Endothelial cell of umbilical vein (primary cell): ENCODE results near the gene NXPE1. TPM values are rescaled to one million over a fixed set of nuclear protein-coding genes. Genes with fewer than 3 reads are reported as not detected.

Experiments
- BruUV-seq: library from RNA; stranded (reverse); fragments of 400-500 nt; replicated peaks from 2 replicates; lab custom pipeline; 2021; lab: Mats Ljungman, UMichigan
- CTCF ChIA-PET: fragments of 300-600, 350-600 bp; sonication (Branson Sonifier 250); formaldehyde crosslinking; loops from one replicate; lab custom pipeline; 2021; ENCODE audit warnings: antibody characterized with exemption, inconsistent platforms; lab: Charles Lee
- POLR2A ChIA-PET: fragments of 300-600, 350-600 bp; sonication (Branson Sonifier 250); formaldehyde crosslinking; loops from one replicate; lab custom pipeline; 2021; ENCODE audit warnings: antibody characterized with exemption, inconsistent platforms; lab: Charles Lee
- DNase-seq: peaks from one replicate; pipeline ENCODE4 v3.0.0-alpha.2; 2011; ENCODE audit warnings: low read depth, low spot score
- FAIRE-seq: peaks from 2 replicates; lab custom pipeline; 2011; peaks lifted over from hg19 to GRCh38; lab: Jason Lieb, UNC
- H2AFZ ChIP-seq: 2 replicates; pipeline ENCODE4 v1.6.0; 2012; ENCODE audit warnings: low read depth, low read length, control low read depth, inconsistent platforms
- H3K27ac ChIP-seq: 2 replicates; pipeline ENCODE4 v1.5.1; 2011; ENCODE audit warnings: low read depth, mild to moderate bottlenecking, control low read depth, low read length, moderate library complexity; ENCODE audit not compliant: insufficient read depth
- H3K27me3 ChIP-seq, 2 experiments: 2 replicates each; pipeline versions ENCODE4 v1.6.0 to v1.6.1; 2011; ENCODE audit warnings: low read length in 2 of 2, mixed read lengths in 1 of 2; ENCODE audit not compliant: control insufficient read depth in 2 of 2, insufficient read depth in 2 of 2
- H3K36me3 ChIP-seq, 2 experiments: 2 replicates in 1 of 2; 3 replicates in 1 of 2; pipeline ENCODE4 v1.5.1; 2011; ENCODE audit warnings: low read length in 2 of 2, mild to moderate bottlenecking in 1 of 2, moderate library complexity in 1 of 2; ENCODE audit not compliant: control insufficient read depth in 2 of 2, insufficient read depth in 2 of 2; ENCODE audit errors: extremely low read depth in 1 of 2
- H3K4me1 ChIP-seq: 3 replicates; pipeline ENCODE4 v1.5.1; 2011; ENCODE audit warnings: mild to moderate bottlenecking, low read length; ENCODE audit not compliant: control insufficient read depth, insufficient read depth; ENCODE audit errors: extremely low read depth
- H3K4me2 ChIP-seq: 2 replicates; pipeline ENCODE4 v1.6.1; 2011; ENCODE audit warnings: low read length, control low read depth, mixed read lengths; ENCODE audit not compliant: insufficient read depth
- H3K4me3 ChIP-seq, 3 experiments: fragments of 200-600 bp in 1 of 3; sonication (generic), shearing (Covaris generic) in 1 of 3; replicated peaks in 1 of 3; 2 replicates each; pipeline ENCODE4 v1.5.1; 2011 to 2016; ENCODE audit warnings: control low read depth in 3 of 3, low read length in 3 of 3, mild to moderate bottlenecking in 2 of 3, inconsistent platforms in 1 of 3, low read depth in 1 of 3, moderate library complexity in 1 of 3; ENCODE audit not compliant: insufficient read depth in 1 of 3
- H3K79me2 ChIP-seq: 2 replicates; pipeline ENCODE4 v1.6.0; 2012; ENCODE audit warnings: low read length, inconsistent platforms; ENCODE audit not compliant: control insufficient read depth, insufficient read depth
- H3K9ac ChIP-seq: replicated peaks from 2 replicates; pipeline ENCODE3; 2011; ENCODE audit warnings: low read length, control low read depth; ENCODE audit not compliant: insufficient read depth; ENCODE audit errors: extremely low read depth
- H3K9me1 ChIP-seq: replicated peaks from 3 replicates; pipeline ENCODE4 v1.6.0; 2011; ENCODE audit warnings: mild to moderate bottlenecking, low read length; ENCODE audit not compliant: control insufficient read depth, insufficient read depth; ENCODE audit errors: extremely low read depth
- H3K9me3 ChIP-seq: replicated peaks from 2 replicates; pipeline ENCODE4 v1.5.1; 2012; ENCODE audit warnings: low read length, inconsistent platforms; ENCODE audit not compliant: control insufficient read depth, insufficient read depth
- H4K20me1 ChIP-seq: replicated peaks from 2 replicates; pipeline ENCODE3; 2011; ENCODE audit warnings: mild to moderate bottlenecking, low read length; ENCODE audit not compliant: control insufficient read depth, insufficient read depth; ENCODE audit errors: extremely low read depth
- EZH2 ChIP-seq: IDR thresholded peaks from 2 replicates; pipeline ENCODE4 v1.6.1; 2012; ENCODE audit warnings: borderline replicate concordance, low read depth, mild to moderate bottlenecking, moderate library complexity, low read length, inconsistent platforms; ENCODE audit not compliant: severe bottlenecking
- GATA2 ChIP-seq: IDR thresholded peaks from 2 replicates; pipeline ENCODE4 v1.7.0; 2011; ENCODE audit warnings: low read depth, mild to moderate bottlenecking, moderate library complexity, mixed read lengths, low read length; ENCODE audit not compliant: insufficient read length, insufficient read depth
- JUN ChIP-seq: IDR thresholded peaks from 2 replicates; pipeline ENCODE4 v1.6.1; 2011; ENCODE audit warnings: borderline replicate concordance, low read depth; ENCODE audit not compliant: insufficient read length, insufficient read depth
- MYC ChIP-seq: IDR thresholded peaks from one replicate; pipeline ENCODE4 v1.6.1; 2011; ENCODE audit warnings: mild to moderate bottlenecking, low read depth, low read length
- POLR2A ChIP-seq: IDR thresholded peaks from 2 replicates; pipeline ENCODE4 v1.6.1; 2012; ENCODE audit warnings: low read depth, mild to moderate bottlenecking, control low read depth, low read length
- POLR2AphosphoS5 ChIP-seq: IDR thresholded peaks from 2 replicates; pipeline ENCODE4 v1.6.1; 2012; ENCODE audit warnings: low read depth, mild to moderate bottlenecking, control low read depth, low read length, moderate library complexity; ENCODE audit not compliant: insufficient read depth
- dilution Hi-C: fragments of 300-500 bp; cut with MboI; formaldehyde crosslinking; loops from one replicate; pipeline ENCODE4 v1.15.0; 2019; ENCODE audit warnings: low sequenced_read_pairs; ENCODE audit not compliant: extremely low pct_ligation_motif_present
- intact Hi-C: fragments of 100-400 bp; cut with micrococcal nuclease; formaldehyde crosslinking; loops from one replicate; pipeline ENCODE4 v1.10.0; 2022
- polyA plus RNA-seq, 4 experiments: library from polyadenylated mRNA; depleted of rRNA in 3 of 4; stranded (reverse) in 3 of 4; unstranded in 1 of 4; fragments of >200 nt; gene quantifications; 2 replicates each; pipeline versions ENCODE4 v1.2.1 to v1.2.3, GENCODE V29; 2011 to 2012; ENCODE audit warnings: missing spikeins in 1 of 4
- total RNA-seq: library from RNA; stranded (reverse); gene quantifications from 2 replicates; pipeline ENCODE4 v1.2.3, GENCODE V29; 2021
- TF ChIP-seq, protein P1 (sequence below), 2 donors: IDR thresholded peaks; 1 replicate in 1 of 2; 2 replicates in 1 of 2; pipeline ENCODE4 v1.5.1; 2011; ENCODE audit warnings: low read length in 2 of 2, mild to moderate bottlenecking in 2 of 2, moderate library complexity in 2 of 2, control low read depth in 1 of 2, inconsistent platforms in 1 of 2, low read depth in 1 of 2; ENCODE audit not compliant: insufficient read depth in 1 of 2; ENCODE audit errors: extremely low read depth in 1 of 2
- TF ChIP-seq, protein P2 (sequence below): IDR thresholded peaks from 2 replicates; pipeline ENCODE4 v1.6.1; 2011; ENCODE audit not compliant: insufficient read depth, insufficient read length

Gene NXPE1
- total and polyA plus RNA-seq, 2 donors (not counting 3 experiments of a cell fraction or from before 2014, with no cell fraction given) = not detected

DNA sequence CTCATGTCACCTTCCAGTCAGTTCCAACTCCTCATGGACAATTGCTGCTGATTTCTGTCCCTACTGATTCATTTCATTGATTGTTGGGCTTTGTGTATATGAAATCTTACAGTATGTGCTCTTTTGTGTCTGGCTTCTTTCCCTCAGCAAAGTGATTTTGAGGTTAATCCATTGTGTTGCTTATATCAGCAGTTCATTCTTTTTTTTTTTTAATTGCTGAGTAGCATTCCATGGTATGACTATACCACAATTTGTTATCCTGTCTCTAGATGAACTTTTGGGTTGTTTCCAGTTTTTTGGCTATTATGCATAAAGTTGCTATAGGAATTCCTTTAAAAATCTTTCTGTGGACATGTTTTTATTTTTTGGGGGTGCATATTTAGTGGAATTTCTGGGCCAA, 59.9 kb downstream of the NXPE1 start:
- DNase-seq (no peak), FAIRE-seq (no peak)
- TF ChIP-seq, protein P1, sequence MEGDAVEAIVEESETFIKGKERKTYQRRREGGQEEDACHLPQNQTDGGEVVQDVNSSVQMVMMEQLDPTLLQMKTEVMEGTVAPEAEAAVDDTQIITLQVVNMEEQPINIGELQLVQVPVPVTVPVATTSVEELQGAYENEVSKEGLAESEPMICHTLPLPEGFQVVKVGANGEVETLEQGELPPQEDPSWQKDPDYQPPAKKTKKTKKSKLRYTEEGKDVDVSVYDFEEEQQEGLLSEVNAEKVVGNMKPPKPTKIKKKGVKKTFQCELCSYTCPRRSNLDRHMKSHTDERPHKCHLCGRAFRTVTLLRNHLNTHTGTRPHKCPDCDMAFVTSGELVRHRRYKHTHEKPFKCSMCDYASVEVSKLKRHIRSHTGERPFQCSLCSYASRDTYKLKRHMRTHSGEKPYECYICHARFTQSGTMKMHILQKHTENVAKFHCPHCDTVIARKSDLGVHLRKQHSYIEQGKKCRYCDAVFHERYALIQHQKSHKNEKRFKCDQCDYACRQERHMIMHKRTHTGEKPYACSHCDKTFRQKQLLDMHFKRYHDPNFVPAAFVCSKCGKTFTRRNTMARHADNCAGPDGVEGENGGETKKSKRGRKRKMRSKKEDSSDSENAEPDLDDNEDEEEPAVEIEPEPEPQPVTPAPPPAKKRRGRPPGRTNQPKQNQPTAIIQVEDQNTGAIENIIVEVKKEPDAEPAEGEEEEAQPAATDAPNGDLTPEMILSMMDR (IDR thresholded peaks at IDR 0.05; ENCODE audit: extremely low read depth in 1 of 2, insufficient read depth in 1 of 2, low read depth in 1 of 2, low read length in 2 of 2) = no peak
- TF ChIP-seq EZH2 (no peak), MYC (no peak), POLR2A (no peak), JUN (no peak), POLR2AphosphoS5 (no peak), GATA2 (no peak)
- TF ChIP-seq, protein P2, sequence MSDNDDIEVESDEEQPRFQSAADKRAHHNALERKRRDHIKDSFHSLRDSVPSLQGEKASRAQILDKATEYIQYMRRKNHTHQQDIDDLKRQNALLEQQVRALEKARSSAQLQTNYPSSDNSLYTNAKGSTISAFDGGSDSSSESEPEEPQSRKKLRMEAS = no peak
- Histone ChIP-seq H3K27me3 (no peaks in the 10 kb centered on the region), H3K27ac (no peak overlapping the region), H3K9ac (no peak overlapping the region), H2AFZ (no peak overlapping the region), H3K79me2 (no peaks in the 10 kb centered on the region), H3K4me1 (no peaks in the 10 kb centered on the region), H4K20me1 (no peaks in the 10 kb centered on the region), H3K36me3 (no peaks in the 10 kb centered on the region), H3K9me1 (no peaks in the 10 kb centered on the region), H3K9me3 (no peaks in the 10 kb centered on the region), H3K4me3 (no peak overlapping the region), H3K4me2 (no peak overlapping the region)
- intact Hi-C loops = no loop called here
- ChIA-PET CTCF (no interaction called here), POLR2A (no interaction called here)
- BruUV-seq = no TSS peak
- dilution Hi-C loops = no loop called here
